GM12873 (cell line): Measurements from ENCODE around the gene KIF6.

ENCODE experiments used
- CTCF ChIP-seq: IDR thresholded peaks from 2 replicates; pipeline ENCODE4 v1.5.1; 2012; ENCODE audit warnings: low read depth, mild to moderate bottlenecking, moderate library complexity, low read length, control low read depth; ENCODE audit not compliant: insufficient read depth; ENCODE audit errors: missing control alignments

KIF6 gene

GRCh38 chr6:39292637-39293036, 432.6 kb downstream of the KIF6 start:
- TF ChIP-seq CTCF: no peak

GRCh38 chr6:39289490-39289889, 435.7 kb downstream of the KIF6 start:
- no peak for TF ChIP-seq CTCF

- TF ChIP-seq CTCF: no peak
These were observed 437.6 kb downstream of the KIF6 start for GRCh38 chr6:39287601-39288000.

GRCh38 chr6:39282774-39283173, 442.4 kb downstream of the KIF6 start:
- no peak for TF ChIP-seq CTCF

DNA sequence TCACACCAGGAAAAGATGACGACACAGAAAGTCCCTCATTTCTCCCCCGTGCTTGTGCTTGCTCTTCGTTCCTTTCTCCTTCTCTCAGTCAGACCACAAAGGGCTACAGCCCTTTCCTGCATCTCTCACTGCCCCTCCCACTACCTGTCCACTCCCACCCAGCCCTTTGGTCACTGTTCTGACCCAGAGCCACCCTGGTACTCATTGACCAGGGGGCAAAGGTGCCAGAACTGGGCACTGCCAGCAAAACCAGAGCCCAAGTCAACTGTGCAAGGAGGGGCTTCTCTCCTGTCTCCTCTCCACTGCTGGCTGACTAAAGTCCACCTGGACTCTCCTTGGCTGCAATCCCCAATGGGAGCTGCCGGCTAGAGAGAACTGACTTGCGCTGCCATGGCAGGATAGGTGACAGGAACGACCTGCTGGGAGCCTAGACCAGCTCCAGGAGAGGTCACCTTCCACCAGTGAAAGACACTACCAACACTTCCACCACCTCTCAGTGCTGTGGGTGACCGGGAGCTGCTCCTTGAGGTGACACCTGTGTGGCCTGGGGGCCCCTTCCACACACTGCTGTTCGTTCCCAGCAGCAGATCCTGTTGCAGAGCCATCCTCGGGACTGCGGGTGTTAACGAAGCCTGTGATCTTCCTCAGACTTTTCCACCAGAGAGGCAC, 443.8 kb downstream of the KIF6 start:
- no peak for TF ChIP-seq CTCF

GRCh38 chr6:39280247-39280731, 444.9 kb downstream of the KIF6 start:
- TF ChIP-seq CTCF: no peak
